ENCODE results near the gene CCNA1.

The CCNA1 gene

DNA sequence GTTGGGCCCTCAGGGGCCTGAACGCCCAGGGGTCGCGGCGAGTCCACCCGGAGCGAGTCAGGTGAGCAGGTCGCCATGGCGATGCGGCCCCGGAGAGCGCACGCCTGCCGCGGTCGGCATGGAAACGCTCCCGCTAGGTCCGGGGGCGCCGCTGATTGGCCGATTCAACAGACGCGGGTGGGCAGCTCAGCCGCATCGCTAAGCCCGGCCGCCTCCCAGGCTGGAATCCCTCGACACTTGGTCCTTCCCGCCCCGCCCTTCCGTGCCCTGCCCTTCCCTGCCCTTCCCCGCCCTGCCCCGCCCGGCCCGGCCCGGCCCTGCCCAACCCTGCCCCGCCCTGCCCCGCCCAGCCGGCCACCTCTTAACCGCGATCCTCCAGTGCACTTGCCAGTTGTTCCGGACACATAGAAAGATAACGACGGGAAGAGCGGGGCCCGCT, at the start of gene CCNA1:
Gene CCNA1, plus strand, starts transcription at position 390 of the 439 bp plus-strand sequence. CDS start 562 bp downstream, outside the sequence.
- DNase-seq (ENCODE audit: low read depth, low spot score) = no peak

- no peak for DNase-seq (ENCODE audit: low read depth, low spot score)
Measured at GRCh38 chr13:36385489-36385888, 46.8 kb upstream of the CCNA1 start.

- no peak for DNase-seq (ENCODE audit: low read depth, low spot score)
Measured at GRCh38 chr13:36395280-36395679, 37.0 kb upstream of the CCNA1 start.

DNA sequence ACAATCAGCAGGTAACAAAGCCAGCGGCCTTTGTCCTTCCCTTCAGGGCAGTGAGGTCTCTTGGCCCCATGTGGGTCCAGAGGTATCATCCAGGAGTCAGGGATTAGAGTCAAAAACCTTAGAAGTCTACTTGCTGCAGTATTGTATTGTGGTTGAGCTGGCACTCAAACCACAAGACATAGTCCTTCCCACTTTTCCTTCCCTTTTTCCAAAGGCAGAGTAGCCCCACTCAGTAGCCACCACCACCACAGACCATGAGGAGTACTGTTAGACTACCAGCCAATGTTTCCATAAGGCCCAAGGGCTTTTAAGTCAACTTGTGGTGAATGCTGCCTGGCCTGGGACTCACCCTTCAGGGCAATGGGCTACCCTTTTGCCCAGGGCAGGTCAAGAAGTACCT, 27.1 kb upstream of the CCNA1 start:
- DNase-seq (ENCODE audit: low read depth, low spot score) = no peak

GRCh38 chr13:36412736-36413135, 19.6 kb upstream of the CCNA1 start:
- DNase-seq (ENCODE audit: low read depth, low spot score) = no peak

- DNase-seq (ENCODE audit: low read depth, low spot score) = no peak
Measured at GRCh38 chr13:36413161-36413560, 19.1 kb upstream of the CCNA1 start.

GRCh38 chr13:36414461-36414860, 17.8 kb upstream of the CCNA1 start:
- DNase-seq (ENCODE audit: low read depth, low spot score) = no peak

GRCh38 chr13:36417331-36417730, 15.0 kb upstream of the CCNA1 start:
- no peak for DNase-seq (ENCODE audit: low read depth, low spot score)

DNA sequence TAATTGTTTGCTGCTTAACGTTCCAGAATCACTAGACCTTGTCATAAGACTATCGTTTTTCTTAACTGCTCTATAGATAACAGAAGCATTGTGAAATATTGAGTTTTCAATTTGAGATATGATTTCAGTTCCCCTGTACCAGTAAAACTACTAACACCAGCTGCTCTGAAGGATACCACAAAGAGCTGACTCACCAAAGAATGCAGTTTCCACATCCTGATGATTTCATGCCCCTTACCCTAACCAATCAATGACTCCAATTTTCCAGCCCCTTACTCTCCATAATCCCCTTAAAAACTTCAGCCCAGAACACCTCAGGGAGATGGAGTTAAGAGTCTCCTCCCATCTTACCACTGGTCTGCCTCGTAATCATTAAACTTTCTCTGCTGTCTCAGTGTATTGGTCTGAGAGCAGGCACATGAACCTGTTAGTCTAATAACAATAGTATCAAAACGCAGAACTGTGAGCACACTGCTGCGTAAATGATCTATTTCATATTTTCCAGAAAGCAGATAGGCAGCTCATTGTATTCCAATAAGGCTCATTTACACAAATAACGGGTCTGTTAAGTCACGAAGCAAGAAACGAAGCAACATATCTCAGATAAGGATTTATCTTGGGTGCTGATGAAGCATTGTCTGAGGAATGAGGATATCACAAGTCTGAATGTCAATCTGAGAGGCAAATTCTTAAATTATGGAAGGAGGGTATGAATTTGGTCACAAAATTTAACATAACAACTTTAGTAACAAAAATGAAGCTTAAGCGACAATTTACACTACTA, 14.1 kb upstream of the CCNA1 start:
- no peak for DNase-seq (ENCODE audit: low read depth, low spot score)

DNA sequence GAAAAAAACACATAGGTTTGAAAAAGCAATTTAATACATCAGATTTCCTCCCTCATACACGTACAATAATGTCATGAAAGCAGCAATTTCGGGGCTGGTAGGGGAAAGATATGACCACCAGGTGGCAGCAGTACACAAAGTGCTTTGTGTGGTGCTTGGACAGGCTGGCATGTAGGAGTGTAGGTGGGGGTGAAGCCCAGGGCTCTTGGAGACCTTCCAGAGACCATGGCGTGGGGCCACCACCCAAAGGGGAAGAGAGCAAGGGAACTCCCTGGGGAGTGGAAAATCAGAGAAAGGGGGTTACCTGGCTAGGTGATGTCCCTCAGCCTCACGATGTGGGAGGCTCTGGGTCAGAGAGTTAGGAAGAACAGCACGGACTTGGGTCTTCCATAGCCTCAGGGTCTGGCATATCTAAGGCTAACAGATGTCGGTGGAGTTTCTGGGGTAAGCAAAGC, 11.8 kb upstream of the CCNA1 start:
- DNase-seq (ENCODE audit: low read depth, low spot score) = peak; percentile 53

- no peak for DNase-seq (ENCODE audit: low read depth, low spot score)
Measured at GRCh38 chr13:36421447-36421846, 10.8 kb upstream of the CCNA1 start.

DNA sequence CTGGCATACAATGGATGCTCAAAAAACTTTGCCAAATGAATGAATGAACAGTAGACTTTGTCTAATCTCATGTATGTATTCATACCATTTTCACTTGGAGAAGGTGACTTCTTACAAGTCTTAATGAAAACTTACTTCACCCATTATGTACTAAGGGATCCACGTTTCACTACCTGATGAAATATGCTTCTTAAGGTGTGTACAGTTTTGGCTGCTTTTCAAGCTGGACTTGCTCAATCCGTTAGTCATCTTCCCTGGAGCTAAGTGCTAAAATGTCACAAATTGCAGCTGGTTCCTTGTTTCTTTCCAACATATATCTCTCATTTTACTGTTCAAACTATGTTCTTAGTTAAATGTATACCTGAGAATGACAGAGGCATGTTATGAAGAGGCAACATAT, 4.2 kb upstream of the CCNA1 start:
- no peak for DNase-seq (ENCODE audit: low read depth, low spot score)

DNA sequence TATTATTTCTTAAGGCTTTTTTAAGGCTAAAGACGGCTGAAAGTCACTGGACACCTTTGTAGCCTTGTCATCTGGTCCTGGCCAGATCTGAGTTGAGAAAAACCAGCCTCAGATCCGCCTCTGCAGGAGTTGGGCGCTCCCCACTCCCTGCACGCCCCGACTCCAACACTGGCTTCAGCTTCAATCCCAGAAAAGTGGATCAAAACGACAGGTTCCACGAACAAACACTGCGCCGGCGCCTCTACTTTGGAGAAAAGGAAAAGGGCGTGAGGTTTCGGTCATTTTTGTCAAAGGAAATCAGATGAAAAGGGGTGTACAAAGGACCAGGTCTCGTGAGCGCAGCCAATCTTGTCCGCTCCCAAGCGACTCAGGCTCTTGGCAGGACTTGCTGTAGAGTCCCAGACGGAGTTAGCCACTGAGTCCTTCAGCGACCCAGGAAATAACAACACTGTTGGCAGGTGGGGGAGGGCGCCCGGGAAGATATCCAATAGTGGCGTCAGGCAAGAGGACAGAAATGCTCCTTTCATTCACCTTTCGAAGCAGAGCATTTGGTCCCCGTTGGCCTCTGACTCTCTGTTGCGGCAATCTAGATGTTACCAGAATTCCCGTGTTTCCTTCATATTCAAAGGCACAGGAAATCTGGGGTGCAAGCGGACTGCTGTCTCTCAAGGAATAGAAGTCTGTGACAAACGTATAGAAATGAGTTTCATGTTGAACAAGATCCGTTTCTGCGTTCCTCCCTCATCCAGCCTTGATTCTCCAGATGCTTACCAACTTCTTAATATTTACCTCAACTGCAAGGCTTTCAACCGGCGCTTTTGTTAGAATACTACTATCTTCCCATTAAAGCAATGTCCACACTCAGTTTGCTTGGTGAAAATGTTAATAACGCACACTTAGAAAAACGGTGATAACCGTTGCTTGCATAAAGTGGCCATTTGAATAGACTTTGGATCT, 1.8 kb upstream of the CCNA1 start:
- DNase-seq (ENCODE audit: low read depth, low spot score) = no peak

DNA sequence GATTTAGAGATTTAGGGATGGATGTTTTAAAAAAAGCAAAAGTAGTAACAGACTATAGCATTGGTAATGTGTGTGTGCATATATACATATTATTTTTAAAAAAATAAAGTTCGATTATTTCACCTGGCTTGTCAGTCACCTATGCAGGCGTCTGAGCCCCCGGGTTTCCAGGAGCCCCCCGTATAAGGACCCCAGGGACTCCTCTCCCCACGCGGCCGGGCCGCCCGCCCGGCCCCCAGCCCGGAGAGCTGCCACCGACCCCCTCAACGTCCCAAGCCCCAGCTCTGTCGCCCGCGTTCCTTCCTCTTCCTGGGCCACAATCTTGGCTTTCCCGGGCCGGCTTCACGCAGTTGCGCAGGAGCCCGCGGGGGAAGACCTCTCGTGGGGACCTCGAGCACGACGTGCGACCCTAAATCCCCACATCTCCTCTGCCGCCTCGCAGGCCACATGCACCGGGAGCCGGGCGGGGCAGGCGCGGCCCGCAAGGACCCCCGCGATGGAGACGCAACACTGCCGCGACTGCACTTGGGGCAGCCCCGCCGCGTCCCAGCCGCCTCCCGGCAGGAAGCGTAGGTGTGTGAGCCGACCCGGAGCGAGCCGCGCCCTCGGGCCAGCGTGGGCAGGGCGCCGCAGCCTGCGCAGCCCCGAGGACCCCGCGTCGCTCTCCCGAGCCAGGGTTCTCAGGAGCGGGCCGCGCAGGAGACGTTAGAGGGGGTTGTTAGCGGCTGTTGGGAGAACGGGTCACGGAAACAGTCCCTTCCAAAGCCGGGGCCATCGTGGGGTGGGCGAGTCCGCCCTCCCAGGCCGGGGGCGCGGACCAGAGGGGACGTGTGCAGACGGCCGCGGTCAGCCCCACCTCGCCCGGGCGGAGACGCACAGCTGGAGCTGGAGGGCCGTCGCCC, 840 bp upstream of the CCNA1 start:
- DNase-seq (ENCODE audit: low read depth, low spot score) = no peak

DNA sequence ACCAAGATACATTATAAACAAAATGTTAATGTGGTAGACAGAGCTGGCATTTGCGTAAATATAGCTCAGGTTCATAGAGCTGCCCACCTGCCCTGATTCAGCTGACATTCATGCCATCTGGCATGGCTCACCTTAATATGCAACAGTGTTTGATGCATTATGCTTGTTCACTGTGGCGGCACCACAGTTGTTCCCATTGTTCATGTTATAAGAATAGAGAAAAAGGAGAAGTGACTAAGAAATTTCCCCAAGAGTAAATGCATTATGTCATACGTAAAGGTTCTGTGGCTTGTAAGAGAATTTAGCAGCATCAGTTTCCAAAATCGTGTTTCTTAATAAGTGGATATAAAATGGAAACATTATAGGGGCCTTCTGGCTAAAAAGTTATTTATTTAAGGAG, 4.5 kb downstream of the CCNA1 start:
- no peak for DNase-seq (ENCODE audit: low read depth, low spot score)

DNA sequence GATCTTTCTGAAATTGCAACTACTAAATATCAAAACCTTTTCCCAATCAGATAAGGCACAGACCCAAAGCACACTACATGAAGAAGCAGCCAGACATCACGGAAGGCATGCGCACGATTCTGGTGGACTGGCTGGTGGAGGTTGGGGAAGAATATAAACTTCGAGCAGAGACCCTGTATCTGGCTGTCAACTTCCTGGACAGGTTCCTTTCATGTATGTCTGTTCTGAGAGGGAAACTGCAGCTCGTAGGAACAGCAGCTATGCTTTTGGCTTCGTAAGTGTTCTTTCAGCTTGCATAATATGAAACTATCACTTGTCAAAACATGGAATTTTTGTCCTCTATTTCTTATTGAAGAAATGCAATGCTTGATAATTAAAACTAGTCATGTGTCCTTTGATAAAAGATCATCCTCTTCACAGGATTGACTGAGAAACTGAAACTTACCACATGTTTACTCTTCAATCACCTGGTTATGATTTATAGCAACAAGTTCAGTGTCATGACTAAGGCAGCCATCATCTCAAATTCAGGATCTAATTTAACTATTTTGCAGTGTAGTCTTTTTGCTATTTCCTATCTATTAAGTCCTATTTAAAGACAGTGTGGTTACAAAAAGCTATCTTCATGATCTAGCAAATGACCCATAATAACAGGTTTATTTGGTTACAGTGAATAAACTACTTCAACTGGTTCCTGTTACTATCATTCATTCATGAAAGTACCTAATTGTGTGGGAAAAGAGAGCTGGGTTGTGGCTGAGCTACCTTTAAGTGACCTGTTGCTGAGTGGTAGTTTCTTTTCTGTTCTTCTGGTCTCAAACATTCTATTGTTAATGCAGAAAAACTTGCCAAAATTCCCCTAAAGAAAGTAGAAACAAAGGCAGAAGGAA, 6.5 kb downstream of the CCNA1 start:
- no peak for DNase-seq (ENCODE audit: low read depth, low spot score)

DNA sequence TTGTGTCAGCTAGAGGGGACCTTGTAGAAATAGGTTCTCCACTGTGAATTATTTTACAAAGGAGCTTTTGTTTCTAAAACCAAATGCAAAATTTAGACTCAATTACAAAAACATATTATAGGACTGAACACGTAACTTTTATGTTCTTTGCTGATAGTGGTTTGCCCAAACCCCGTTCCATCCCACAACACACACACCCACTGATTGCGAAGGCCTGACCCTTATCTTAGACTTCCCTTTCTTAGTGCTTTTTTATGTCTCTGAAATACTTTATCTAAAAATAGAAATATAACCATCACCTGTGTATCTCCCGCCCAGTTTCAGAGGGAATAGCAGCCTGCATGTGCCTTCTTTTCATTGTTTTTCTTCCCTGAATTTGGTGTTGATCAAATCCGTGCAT, 13.0 kb downstream of the CCNA1 start:
- DNase-seq (ENCODE audit: low read depth, low spot score) = no peak

GRCh38 chr13:36445891-36446351, 13.6 kb downstream of the CCNA1 start:
- no peak for DNase-seq (ENCODE audit: low read depth, low spot score)

GRCh38 chr13:36447501-36447900, 15.2 kb downstream of the CCNA1 start:
- no peak for DNase-seq (ENCODE audit: low read depth, low spot score)

DNA sequence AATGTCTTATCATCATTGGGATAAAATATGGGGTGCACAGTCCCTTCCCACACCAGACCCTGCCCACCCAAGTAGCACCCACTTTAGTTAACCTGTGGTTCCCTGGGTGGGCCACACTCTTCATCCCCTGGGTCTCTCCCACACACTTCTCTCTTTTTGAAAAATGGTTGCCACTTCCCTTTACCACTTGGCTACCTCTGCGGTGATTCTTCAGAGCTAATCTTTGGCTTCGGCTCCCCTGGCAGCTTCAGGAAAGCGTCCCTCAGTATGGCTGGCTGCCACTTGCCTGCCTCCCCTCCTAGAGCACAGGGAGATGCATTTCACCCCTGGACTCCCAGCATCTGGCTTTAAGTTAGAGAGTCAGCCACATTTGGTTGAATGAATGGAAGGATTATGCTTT, 18.2 kb downstream of the CCNA1 start:
- no peak for DNase-seq (ENCODE audit: low read depth, low spot score)

Data from smooth muscle cell of the brain vasculature (primary cell).